GM19238 (cell line): ENCODE results near the gene UBE2D2.
A peak's percentile ranks its signal among the peaks of the same experiment; 100 is the strongest.

Source experiments
- DNase-seq: peaks from one replicate; pipeline ENCODE4 v3.0.0; 2011; ENCODE audit warnings: low spot score; ENCODE audit not compliant: insufficient read length

UBE2D2 gene

DNA sequence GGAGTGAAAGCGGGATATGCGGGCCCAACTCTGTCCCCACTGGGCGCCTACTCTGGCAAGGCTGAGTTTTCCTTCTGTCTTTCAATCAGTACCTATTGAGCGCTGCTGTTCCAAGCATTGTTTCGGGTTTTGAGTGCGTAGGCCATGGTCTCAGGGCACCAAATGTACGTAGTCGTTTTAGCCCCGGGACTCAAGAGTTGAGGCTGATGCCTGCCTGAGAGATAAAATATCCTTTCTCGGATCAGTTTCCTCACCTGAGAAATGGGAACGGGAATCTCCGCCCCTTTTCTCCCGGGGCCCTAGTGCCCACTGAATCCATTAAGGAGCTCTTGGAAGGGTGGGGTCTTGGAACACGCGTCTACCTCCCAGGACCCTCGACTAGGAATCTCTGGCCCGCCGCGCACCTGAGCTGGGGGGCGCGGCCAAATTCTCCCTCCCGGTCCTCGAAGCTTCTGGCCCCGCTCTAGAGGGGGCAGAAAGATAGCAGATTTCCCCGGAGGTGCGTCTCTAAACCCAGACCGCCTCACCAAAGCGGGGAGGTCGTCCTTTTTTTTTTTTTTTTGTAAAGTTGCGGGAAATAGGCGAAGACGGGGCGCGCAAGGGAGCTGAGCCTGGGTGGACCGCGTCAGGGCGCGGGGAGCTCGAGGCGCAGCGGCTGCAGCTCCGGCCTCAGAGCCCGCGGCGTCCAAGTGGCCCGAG is 86.5 kb downstream of the UBE2D2 start:
- DNase-seq: no peak

DNA sequence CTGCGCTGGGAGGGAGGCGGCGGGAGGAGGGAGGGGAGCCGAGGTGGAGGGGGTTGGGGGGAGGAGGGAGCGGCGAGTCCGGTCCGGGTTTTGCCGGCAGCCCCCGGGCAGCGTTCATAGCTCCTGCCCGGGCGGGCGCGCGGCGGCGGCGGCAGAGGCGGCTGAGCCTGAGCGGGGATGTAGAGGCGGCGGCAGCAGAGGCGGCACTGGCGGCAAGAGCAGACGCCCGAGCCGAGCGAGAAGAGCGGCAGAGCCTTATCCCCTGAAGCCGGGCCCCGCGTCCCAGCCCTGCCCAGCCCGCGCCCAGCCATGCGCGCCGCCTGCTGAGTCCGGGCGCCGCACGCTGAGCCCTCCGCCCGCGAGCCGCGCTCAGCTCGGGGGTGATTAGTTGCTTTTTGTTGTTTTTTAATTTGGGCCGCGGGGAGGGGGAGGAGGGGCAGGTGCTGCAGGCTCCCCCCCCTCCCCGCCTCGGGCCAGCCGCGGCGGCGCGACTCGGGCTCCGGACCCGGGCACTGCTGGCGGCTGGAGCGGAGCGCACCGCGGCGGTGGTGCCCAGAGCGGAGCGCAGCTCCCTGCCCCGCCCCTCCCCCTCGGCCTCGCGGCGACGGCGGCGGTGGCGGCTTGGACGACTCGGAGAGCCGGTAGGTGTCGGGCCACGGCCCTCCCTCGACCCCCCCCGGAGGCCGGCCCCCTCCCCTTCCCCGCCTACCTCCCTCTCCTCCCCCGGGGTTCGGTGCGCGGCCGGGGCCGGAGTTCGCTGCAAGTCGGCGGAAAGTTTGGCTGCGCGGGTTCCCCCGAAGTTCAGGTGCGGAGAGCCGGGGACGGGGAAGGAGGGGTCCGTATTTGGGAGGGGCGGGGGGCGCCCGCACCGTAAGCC is 87.3 kb downstream of the UBE2D2 start, which contains the start of gene CXXC5:
TSS of gene CXXC5 (plus strand) at position 145 of the 877 bp plus-strand sequence. CDS start 32,175 bp downstream, outside the sequence.
- DNase-seq: peak; percentile 80

DNA sequence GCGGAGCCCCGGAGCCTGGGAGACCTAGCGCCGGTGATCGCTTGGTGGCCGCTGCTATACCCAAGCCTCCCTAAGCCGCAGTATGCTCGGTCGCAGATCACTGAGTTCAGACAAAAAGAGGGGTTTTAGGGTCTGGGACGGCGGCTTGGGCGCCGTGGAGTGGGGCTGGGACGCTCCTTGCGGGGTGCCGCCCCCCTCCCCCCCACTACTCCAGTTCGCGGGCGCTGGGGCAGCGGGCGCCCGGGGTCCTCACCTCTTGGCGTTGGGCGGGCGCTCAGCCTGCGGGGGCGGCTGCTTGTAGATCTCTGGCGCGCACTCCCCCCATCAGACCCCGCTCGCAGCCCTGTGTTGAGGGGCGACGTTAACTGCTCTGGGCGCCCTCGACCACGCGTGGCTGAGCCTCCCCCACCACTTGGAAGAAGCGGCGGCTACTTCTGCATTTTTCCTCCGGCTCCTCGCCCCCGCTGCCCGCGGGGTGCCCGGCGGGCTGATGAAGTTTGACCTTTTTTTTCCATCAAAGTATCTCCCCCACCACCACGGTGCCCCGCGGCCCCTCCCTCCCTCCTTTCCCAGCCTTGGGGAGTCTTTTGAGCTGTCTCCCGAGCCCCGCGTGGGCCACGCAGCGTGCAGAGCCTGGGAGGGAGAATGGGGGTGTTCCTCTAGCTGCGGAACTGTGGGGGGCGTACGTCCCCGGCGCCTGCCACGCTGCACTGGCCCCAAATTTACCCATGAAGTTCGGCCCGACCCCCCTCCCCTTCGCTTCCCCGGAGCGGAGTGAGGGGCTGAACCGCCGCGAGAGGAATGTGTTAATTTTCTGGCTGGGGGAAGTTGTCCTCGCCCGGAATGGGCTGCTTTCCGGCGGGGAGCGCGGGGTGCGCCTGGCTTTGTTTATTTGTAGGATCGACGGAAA is 88.2 kb downstream of the UBE2D2 start:
- no peak for DNase-seq

DNA sequence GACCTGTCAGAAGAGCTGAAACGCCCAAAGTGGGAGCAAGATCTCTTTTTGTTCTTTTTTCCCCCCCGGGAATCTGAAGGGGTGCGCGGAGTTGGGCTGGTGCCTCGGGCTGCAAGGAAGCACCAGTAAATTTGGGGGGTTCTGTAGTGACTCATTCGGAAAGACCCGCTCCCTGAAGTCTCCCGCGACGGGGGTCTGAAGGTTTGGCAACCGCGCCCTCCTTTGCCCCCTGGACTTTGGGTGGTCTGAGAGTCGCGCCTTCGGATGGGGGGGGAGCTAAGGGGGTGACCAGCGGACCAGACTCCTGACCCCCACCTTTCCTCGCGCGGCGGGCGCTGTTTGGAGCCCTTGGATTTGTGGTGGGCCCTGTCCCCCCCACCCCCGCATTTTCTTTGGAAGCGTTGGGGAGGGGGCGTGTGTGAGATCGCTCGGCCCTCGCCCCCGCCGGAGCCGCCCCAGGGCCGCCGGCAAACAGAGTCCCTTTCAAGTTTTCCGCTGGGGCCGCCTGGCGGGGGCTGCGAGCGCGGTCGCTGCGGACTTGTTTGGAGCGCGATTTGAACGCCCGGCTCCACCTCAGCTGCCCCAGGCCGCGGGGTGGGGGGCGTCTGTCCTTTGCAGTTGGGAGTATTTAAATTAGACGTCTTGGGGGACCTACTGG is 89.0 kb downstream of the UBE2D2 start:
- DNase-seq: no peak

DNA sequence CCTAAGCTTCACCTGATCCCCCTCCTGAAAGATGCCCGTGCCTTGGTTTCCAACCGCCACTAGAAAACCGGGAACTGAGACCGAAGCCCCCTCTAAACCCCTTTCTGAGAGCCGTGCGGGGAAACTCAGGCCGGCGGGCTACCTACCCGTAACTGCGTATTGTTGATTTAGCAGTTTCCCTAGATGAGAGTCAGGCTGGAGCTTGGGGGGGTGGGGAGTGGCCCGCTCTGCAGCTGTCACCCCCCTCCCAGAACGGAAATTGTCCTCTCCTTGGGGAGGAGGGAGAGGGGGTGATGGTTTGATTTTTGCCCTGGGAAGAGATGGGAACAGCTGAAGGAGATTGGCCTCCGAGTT is 89.5 kb downstream of the UBE2D2 start:
- DNase-seq: no peak

DNA sequence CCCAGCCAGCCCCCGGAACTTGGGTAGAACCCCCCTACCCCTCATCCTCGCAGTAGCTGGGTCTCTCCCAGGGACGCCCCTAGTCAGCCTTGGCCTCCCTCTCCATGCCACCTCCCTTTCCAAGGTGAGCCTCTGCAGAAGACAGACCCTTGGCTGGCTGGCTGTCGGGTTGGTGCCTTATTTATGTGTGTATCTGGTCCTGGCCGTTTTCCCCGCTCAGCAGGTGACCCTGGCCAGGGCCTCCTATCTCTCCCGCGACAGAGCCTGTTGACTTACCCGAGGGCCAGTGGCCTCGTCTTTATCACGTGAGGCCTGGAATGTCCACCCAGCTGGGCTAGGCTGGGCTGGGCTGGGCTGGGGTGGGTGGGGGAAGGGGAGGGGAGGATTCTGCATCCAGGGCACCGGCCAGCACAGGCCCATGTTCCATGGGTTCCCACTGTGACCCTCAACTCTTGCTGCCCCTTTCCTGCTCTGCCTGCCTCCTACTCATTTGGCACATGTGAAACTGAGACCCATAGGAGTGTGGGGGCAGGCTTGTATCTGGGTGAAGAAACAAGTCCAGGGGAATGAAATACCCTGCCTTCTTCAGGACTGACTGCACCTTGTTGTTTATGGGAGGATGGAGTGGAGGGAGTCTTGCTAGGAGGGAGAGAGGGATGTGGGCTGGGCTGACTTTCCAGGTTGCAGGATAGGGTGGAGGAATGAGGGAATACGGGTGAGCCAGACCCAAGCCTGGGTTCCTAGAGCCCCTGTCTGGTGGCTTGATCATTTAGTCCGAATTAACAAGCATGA is 90.1 kb downstream of the UBE2D2 start:
- no peak for DNase-seq

DNA sequence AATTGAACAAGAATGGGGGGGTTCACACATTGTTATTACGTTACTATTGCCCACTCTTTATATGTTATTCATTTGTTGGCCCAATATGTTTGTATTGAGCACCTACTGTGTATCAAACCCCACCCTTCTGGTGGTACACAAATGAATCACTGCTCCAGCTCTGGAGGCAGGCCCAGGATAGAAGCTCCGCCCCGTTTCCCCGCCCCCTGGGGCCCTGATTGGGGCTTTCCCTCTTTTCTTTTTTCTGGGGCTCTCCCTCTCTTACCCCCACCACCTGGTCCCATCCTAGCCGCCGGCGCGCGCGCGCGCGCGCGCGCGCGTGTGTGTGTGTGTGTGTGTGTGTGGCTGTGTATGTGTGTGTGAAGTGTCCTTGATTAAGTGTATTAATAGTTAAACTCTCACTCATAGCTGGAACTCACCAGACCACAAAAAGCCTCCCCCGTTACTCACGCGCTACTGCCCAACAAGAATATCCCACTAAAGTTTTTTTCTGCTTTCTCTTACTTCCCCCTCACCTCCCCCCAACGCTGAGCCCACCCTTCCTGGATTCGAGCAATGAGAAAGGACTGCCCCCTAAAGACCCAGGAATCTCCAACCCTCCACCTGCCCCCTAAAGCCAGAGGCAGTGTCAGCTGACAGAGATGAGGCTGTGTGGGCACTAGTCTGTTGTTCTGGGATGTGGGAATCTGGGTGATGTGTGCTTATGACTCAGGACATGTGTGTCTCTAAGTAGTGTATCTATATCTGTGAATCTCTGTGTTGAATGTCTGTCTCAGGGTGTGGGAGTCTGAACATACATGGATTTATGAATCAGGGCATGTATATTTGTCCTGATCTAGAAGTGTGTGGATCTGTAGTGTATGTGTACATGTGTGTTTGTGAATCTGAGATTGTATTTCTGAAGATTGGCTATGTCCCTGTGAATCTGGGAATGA is 91.0 kb downstream of the UBE2D2 start:
- DNase-seq: peak; percentile 92

DNA sequence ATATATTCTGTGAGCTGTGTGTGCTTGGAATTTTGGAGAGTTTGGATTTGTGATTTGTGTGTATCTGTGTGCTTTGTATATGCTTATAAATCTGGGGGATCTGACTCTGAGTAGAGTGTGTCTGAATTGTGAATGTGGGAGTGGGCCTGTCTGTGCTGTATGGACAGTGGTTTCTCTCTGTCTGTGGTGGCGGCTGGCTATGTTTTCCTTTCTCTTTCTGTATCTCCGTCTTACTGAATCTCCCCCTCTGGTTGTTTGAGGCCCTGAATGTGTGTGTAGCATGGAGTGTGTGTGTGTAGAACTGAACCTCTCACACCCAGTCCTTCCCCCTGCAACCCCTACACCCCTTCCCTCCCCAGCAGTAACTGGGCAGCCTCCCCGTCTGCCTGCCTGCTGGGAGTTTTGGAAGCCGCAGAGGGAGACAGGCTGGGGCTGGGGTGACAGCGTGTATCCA is 91.7 kb downstream of the UBE2D2 start:
- DNase-seq: no peak

DNA sequence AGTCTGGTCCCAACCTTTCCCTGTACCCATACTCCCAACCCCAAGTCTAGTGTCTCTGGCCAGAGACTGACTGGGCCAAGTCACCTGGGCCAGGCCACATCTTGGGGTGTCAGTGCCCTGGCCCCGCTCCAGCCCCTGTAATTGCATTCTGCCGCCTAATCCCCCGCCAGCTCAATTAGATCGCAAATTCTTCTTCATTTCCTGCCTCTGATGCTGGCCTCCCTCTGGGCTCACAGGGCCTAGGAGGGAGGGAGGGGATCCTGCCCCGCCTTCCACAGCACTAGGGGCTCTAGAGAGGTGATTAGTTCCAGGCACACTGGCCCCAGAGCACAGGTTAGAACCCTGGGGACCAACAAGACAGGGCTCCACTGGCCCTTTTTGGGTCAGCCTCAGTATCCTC is 92.5 kb downstream of the UBE2D2 start:
- no peak for DNase-seq

DNA sequence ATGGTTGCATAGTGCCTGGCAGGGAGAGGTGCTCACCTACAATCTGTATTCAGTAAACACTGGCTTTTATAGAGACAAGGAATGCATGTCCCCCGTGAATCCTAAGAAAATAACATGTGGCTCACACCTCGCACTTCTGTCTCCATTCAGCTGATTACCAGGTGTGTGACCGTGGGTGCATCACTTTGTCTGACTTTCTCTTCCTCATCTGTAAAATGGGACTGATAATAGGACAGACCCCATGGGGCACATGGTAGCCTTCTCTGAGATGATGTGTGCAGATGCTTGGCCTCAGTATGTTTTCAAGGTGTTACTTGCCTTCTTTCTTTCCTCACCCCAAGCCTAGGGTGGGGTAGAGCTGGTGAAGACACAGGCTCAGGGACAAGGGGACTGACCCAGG is 93.3 kb downstream of the UBE2D2 start:
- DNase-seq: no peak

DNA sequence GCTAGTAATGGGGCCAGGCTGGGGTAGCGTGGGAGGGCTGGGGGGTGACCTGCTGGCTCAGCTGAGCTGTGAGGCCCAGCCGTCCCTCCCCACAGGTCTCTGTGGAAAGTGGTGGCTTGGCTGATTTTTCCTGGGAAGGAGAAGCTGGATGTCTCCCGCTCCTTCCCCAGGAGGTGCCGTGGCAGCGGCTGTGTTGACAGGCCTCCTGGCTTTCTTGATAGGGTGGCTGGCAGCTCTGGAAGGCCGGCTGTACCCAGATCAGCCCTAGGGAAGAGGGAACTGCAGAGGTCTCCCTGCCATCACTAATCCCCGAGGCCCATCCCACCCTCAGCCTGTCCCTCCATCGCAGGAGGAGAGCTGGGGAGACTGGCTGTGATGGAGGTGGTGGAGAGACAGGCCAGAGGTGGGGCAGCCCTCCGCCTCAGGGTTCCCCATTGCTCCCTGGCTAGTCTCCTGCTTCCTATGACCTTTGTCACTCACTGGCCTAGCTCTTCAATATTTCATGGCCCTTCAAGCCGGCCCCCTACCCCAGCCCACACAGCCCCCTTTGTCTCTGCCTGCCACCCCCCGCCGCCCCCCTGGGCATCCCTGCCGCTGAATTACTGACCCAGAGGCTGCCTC is 93.8 kb downstream of the UBE2D2 start:
- DNase-seq: no peak

DNA sequence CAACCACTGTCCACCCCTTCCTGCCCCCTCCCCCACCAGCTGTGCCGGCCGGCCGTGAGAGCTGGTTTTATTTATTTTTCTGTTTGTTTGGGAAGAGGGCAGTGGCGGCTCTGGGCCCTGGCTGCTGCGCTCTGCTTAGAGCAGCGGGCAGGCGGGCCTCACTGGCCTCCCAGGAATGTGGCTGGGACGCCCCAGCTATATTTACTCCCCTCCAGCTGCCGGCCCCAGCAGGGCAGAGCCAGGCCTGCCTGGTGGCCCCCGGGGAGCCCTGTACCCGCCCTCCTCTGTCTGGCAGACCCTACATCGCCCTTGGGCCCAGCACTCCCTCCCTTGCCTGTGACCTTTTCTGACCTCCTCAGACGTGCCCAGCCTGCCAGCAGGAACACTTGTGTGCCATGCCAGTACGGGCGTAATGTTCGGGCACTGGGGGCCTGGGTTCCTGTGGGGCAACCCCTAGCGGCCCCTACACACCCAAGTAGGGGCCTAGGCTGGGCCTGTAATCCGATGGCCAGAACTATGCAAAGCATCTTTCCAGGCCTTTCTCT is 94.7 kb downstream of the UBE2D2 start:
- DNase-seq: no peak

DNA sequence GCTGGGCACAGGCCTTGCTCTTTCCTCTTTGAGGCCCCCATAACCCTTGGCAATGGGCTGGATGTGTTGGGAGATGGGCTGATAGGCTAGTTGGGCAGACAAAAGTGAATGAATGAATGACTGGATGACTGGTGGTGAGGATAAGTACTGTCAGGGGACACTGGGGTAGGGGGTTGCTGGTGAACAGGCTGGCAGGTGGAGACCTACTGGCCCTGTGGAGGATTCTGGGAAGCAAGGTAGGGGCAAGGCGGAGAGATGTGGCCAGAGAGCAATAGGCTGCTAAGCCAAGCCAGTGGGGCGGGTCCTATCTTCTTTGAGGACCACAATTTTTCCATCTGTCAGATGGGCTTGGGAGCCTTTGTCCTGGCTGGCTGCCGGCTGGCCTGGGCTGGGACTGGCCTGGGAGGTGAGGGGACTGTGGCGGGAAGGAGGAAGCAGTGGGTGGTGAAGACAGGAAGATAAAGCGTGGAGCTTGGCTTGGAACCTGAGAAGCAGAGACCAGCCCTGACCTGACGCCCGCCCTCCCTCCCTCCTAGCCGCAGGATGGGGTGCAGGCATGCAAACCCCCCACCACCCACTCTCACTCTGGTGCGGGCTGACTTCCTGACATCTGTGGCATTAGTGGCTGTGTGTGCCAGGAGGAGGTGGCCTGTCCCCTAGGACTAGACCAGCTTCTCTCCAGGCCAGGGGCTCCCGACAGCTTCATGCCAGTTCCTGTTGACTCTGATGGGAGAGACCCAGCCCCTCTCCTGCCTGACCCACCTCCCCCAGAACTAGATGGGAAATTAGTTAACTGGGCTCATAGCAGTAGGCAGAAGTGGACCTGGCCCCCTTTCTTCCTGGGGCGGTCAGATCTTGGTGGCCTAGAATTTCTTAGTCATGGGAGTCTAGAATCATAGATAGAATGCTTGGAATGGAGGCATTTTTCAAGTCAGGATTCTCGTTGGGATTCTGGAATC is 96.5 kb downstream of the UBE2D2 start:
- DNase-seq: no peak

DNA sequence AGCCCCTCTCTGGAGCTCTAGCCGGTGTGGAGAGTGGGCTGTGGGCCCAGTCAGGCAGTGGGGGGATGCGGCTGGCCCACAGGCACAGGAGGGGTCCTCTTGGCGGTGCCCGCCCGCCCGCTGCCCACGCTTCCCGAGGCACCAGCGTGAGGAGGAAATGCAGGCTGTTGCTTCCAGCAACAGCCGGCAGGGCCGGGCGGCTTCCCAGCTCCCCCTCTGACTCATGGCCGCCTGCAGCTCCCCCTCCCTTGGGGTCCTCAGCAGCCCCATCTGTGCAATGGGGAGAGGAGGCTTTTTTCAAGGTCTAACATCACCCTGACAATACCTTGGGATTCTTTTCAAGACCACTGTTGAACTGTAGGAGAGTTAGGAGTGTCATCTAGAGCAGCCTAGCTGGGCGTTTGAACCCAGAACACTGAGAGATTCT is 97.4 kb downstream of the UBE2D2 start:
- no peak for DNase-seq

DNA sequence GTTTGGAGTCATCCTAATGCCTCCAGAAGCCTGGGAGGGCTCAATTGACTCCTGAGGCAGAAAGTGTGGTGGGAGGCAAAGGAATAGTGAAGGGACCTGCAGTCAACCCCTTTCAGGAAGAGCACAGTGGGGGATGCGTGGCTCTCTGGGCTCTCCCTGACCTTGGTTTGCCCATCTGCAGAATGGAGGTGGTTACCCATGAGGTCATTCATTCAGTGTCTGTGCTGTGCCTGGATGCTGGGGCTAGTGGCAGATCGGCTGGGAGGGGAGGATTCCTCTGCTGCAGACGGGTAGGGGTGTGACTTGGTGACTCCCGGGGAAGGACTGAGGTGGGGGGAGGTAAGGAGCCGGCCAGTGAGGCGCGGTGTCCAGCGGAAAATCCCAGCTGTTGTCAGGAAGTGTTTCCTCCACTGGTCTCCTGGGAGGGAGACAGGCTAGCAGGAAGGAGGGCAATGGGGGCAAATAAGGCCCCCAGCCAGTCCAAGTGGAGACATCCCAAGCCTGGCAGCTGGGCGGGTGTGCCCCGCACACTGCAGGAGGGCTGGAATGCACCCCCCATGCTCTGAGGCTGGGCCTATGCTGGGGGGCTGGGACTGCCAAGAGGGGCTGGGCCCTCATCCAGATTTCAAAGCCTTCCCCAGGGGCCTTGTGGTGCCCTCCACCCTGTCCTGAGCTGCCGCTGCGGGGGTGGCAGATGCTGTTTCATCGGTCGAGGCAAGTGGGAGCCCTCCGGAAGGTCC is 98.0 kb downstream of the UBE2D2 start:
- DNase-seq: no peak

DNA sequence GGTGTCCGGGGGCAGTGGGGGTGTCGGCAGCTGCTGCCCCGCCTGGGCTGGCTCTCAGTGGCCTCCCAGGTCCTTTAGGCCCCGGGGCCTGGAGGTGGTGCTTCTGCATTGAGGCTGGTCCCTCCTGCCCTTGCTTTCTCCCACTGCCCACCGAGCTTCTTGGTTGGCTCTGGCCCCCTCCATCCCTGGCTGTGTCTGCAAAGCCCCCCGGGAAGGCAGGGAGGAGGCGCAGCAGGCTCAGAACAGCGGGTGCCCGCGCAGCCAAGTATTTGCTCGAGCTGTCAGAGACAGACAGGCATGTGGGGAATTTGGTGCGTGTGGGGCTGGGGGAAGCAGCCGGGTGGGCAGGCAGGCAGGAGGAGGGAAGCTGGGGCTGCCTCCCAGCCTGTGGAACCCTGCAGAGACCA is 98.6 kb downstream of the UBE2D2 start:
- no peak for DNase-seq
